NCI-H1092 treated with DMSO at 0.1 percent for 48 hours (cell line): ENCODE measurements around the gene SFN.
A peak's percentile ranks its signal among the peaks of the same experiment; 100 is the strongest.
"Not testable (repeated sequence)": the region's sequence is repeated elsewhere in the genome, so short reads cannot be mapped to it uniquely, and the experiment has no call there.

Experiments
- DNase-seq: peaks from one replicate; lab custom pipeline; 2025; lab: John Stamatoyannopoulos, UW

The SFN gene

GRCh38 chr1:26864610-26865480, 1.9 kb downstream of the SFN start:
- peak; percentile 99 for DNase-seq

GRCh38 chr1:26873097-26873496, 10.1 kb downstream of the SFN start:
- DNase-seq: not testable (repeated sequence)

GRCh38 chr1:26874896-26875295, 11.9 kb downstream of the SFN start:
- no peak for DNase-seq

- no peak for DNase-seq
These were observed 14.4 kb downstream of the SFN start for GRCh38 chr1:26877326-26877725.

GRCh38 chr1:26879793-26880192, 16.8 kb downstream of the SFN start:
- DNase-seq: no peak

GRCh38 chr1:26881611-26882010, 18.7 kb downstream of the SFN start:
- not testable (repeated sequence) for DNase-seq

- DNase-seq: no peak
These were observed 19.9 kb downstream of the SFN start for GRCh38 chr1:26882696-26883463.

- no peak for DNase-seq
These were observed 24.2 kb downstream of the SFN start for GRCh38 chr1:26887125-26887524.

- DNase-seq: no peak
These were observed 25.3 kb downstream of the SFN start for GRCh38 chr1:26888231-26888630.

- peak; percentile 82 for DNase-seq
These were observed 26.9 kb downstream of the SFN start, which contains the start of gene GPN2 for GRCh38 chr1:26889551-26890466. Gene GPN2, minus strand, starts transcription at chr1:26890283. Its CDS starts 187 bp downstream, at chr1:26890096.

GRCh38 chr1:26890467-26890796, 27.5 kb downstream of the SFN start:
- DNase-seq: no peak

GRCh38 chr1:26894263-26894662, 31.3 kb downstream of the SFN start:
- no peak for DNase-seq

GRCh38 chr1:26897351-26897750, 34.4 kb downstream of the SFN start:
- no peak for DNase-seq

GRCh38 chr1:26900001-26900814, 37.3 kb downstream of the SFN start, which contains the start of gene GPATCH3:
Gene GPATCH3, minus strand, starts transcription at chr1:26900467. Its CDS starts 25 bp downstream, at chr1:26900442.
- peak; percentile 90 for DNase-seq

GRCh38 chr1:26900815-26901511, 38.0 kb downstream of the SFN start:
- DNase-seq: peak; percentile 47

GRCh38 chr1:26907071-26907917, 44.3 kb downstream of the SFN start:
- DNase-seq: no peak

- DNase-seq: no peak
These were observed 47.0 kb downstream of the SFN start for GRCh38 chr1:26909951-26910342.

GRCh38 chr1:26910343-26911160, 47.6 kb downstream of the SFN start:
- DNase-seq: no peak
